Endothelial cell of umbilical vein (primary cell): ENCODE results near the gene MRTFA. TPM values are rescaled to one million over a fixed set of nuclear protein-coding genes. Genes with fewer than 3 reads are reported as not detected.

Source experiments
- BruUV-seq: library from RNA; stranded (reverse); fragments of 400-500 nt; replicated peaks from 2 replicates; lab custom pipeline; 2021; lab: Mats Ljungman, UMichigan
- CTCF ChIA-PET: fragments of 300-600, 350-600 bp; sonication (Branson Sonifier 250); formaldehyde crosslinking; loops from one replicate; lab custom pipeline; 2021; ENCODE audit warnings: antibody characterized with exemption, inconsistent platforms; lab: Charles Lee
- POLR2A ChIA-PET: fragments of 300-600, 350-600 bp; sonication (Branson Sonifier 250); formaldehyde crosslinking; loops from one replicate; lab custom pipeline; 2021; ENCODE audit warnings: antibody characterized with exemption, inconsistent platforms; lab: Charles Lee
- DNase-seq: peaks from one replicate; pipeline ENCODE4 v3.0.0-alpha.2; 2011; ENCODE audit warnings: low read depth, low spot score
- FAIRE-seq: peaks from 2 replicates; lab custom pipeline; 2011; peaks lifted over from hg19 to GRCh38; lab: Jason Lieb, UNC
- H2AFZ ChIP-seq: 2 replicates; pipeline ENCODE4 v1.6.0; 2012; ENCODE audit warnings: low read depth, low read length, control low read depth, inconsistent platforms
- H3K27ac ChIP-seq: 2 replicates; pipeline ENCODE4 v1.5.1; 2011; ENCODE audit warnings: low read depth, mild to moderate bottlenecking, control low read depth, low read length, moderate library complexity; ENCODE audit not compliant: insufficient read depth
- H3K27me3 ChIP-seq, 2 experiments: 2 replicates each; pipeline versions ENCODE4 v1.6.0 to v1.6.1; 2011; ENCODE audit warnings: low read length in 2 of 2, mixed read lengths in 1 of 2; ENCODE audit not compliant: control insufficient read depth in 2 of 2, insufficient read depth in 2 of 2
- H3K36me3 ChIP-seq, 2 experiments: 2 replicates in 1 of 2; 3 replicates in 1 of 2; pipeline ENCODE4 v1.5.1; 2011; ENCODE audit warnings: low read length in 2 of 2, mild to moderate bottlenecking in 1 of 2, moderate library complexity in 1 of 2; ENCODE audit not compliant: control insufficient read depth in 2 of 2, insufficient read depth in 2 of 2; ENCODE audit errors: extremely low read depth in 1 of 2
- H3K4me1 ChIP-seq: 3 replicates; pipeline ENCODE4 v1.5.1; 2011; ENCODE audit warnings: mild to moderate bottlenecking, low read length; ENCODE audit not compliant: control insufficient read depth, insufficient read depth; ENCODE audit errors: extremely low read depth
- H3K4me2 ChIP-seq: 2 replicates; pipeline ENCODE4 v1.6.1; 2011; ENCODE audit warnings: low read length, control low read depth, mixed read lengths; ENCODE audit not compliant: insufficient read depth
- H3K4me3 ChIP-seq, 3 experiments: fragments of 200-600 bp in 1 of 3; sonication (generic), shearing (Covaris generic) in 1 of 3; replicated peaks in 1 of 3; 2 replicates each; pipeline ENCODE4 v1.5.1; 2011 to 2016; ENCODE audit warnings: control low read depth in 3 of 3, low read length in 3 of 3, mild to moderate bottlenecking in 2 of 3, inconsistent platforms in 1 of 3, low read depth in 1 of 3, moderate library complexity in 1 of 3; ENCODE audit not compliant: insufficient read depth in 1 of 3
- H3K79me2 ChIP-seq: 2 replicates; pipeline ENCODE4 v1.6.0; 2012; ENCODE audit warnings: low read length, inconsistent platforms; ENCODE audit not compliant: control insufficient read depth, insufficient read depth
- H3K9ac ChIP-seq: replicated peaks from 2 replicates; pipeline ENCODE3; 2011; ENCODE audit warnings: low read length, control low read depth; ENCODE audit not compliant: insufficient read depth; ENCODE audit errors: extremely low read depth
- H3K9me1 ChIP-seq: replicated peaks from 3 replicates; pipeline ENCODE4 v1.6.0; 2011; ENCODE audit warnings: mild to moderate bottlenecking, low read length; ENCODE audit not compliant: control insufficient read depth, insufficient read depth; ENCODE audit errors: extremely low read depth
- H3K9me3 ChIP-seq: replicated peaks from 2 replicates; pipeline ENCODE4 v1.5.1; 2012; ENCODE audit warnings: low read length, inconsistent platforms; ENCODE audit not compliant: control insufficient read depth, insufficient read depth
- H4K20me1 ChIP-seq: replicated peaks from 2 replicates; pipeline ENCODE3; 2011; ENCODE audit warnings: mild to moderate bottlenecking, low read length; ENCODE audit not compliant: control insufficient read depth, insufficient read depth; ENCODE audit errors: extremely low read depth
- CTCF ChIP-seq, 2 donors: IDR thresholded peaks; 1 replicate in 1 of 2; 2 replicates in 1 of 2; pipeline ENCODE4 v1.5.1; 2011; ENCODE audit warnings: low read length in 2 of 2, mild to moderate bottlenecking in 2 of 2, moderate library complexity in 2 of 2, control low read depth in 1 of 2, inconsistent platforms in 1 of 2, low read depth in 1 of 2; ENCODE audit not compliant: insufficient read depth in 1 of 2; ENCODE audit errors: extremely low read depth in 1 of 2
- EZH2 ChIP-seq: IDR thresholded peaks from 2 replicates; pipeline ENCODE4 v1.6.1; 2012; ENCODE audit warnings: borderline replicate concordance, low read depth, mild to moderate bottlenecking, moderate library complexity, low read length, inconsistent platforms; ENCODE audit not compliant: severe bottlenecking
- FOS ChIP-seq: IDR thresholded peaks from 2 replicates; pipeline ENCODE4 v1.6.1; 2011; ENCODE audit warnings: mild to moderate bottlenecking, low read length, moderate library complexity, borderline replicate concordance; ENCODE audit not compliant: insufficient read depth
- GATA2 ChIP-seq: IDR thresholded peaks from 2 replicates; pipeline ENCODE4 v1.7.0; 2011; ENCODE audit warnings: low read depth, mild to moderate bottlenecking, moderate library complexity, mixed read lengths, low read length; ENCODE audit not compliant: insufficient read length, insufficient read depth
- JUN ChIP-seq: IDR thresholded peaks from 2 replicates; pipeline ENCODE4 v1.6.1; 2011; ENCODE audit warnings: borderline replicate concordance, low read depth; ENCODE audit not compliant: insufficient read length, insufficient read depth
- MAX ChIP-seq: IDR thresholded peaks from 2 replicates; pipeline ENCODE4 v1.6.1; 2011; ENCODE audit not compliant: insufficient read depth, insufficient read length
- MYC ChIP-seq: IDR thresholded peaks from one replicate; pipeline ENCODE4 v1.6.1; 2011; ENCODE audit warnings: mild to moderate bottlenecking, low read depth, low read length
- POLR2A ChIP-seq: IDR thresholded peaks from 2 replicates; pipeline ENCODE4 v1.6.1; 2012; ENCODE audit warnings: low read depth, mild to moderate bottlenecking, control low read depth, low read length
- POLR2AphosphoS5 ChIP-seq: IDR thresholded peaks from 2 replicates; pipeline ENCODE4 v1.6.1; 2012; ENCODE audit warnings: low read depth, mild to moderate bottlenecking, control low read depth, low read length, moderate library complexity; ENCODE audit not compliant: insufficient read depth
- dilution Hi-C: fragments of 300-500 bp; cut with MboI; formaldehyde crosslinking; loops from one replicate; pipeline ENCODE4 v1.15.0; 2019; ENCODE audit warnings: low sequenced_read_pairs; ENCODE audit not compliant: extremely low pct_ligation_motif_present
- intact Hi-C: fragments of 100-400 bp; cut with micrococcal nuclease; formaldehyde crosslinking; loops from one replicate; pipeline ENCODE4 v1.10.0; 2022
- polyA plus RNA-seq, 4 experiments: library from polyadenylated mRNA; depleted of rRNA in 3 of 4; stranded (reverse) in 3 of 4; unstranded in 1 of 4; fragments of >200 nt; gene quantifications; 2 replicates each; pipeline versions ENCODE4 v1.2.1 to v1.2.3, GENCODE V29; 2011 to 2012; ENCODE audit warnings: missing spikeins in 1 of 4
- total RNA-seq: library from RNA; stranded (reverse); gene quantifications from 2 replicates; pipeline ENCODE4 v1.2.3, GENCODE V29; 2021

MRTFA gene
- total and polyA plus RNA-seq, 2 donors (not counting 3 experiments of a cell fraction or from before 2014, with no cell fraction given), result 13.6 to 44.1 TPM

DNA sequence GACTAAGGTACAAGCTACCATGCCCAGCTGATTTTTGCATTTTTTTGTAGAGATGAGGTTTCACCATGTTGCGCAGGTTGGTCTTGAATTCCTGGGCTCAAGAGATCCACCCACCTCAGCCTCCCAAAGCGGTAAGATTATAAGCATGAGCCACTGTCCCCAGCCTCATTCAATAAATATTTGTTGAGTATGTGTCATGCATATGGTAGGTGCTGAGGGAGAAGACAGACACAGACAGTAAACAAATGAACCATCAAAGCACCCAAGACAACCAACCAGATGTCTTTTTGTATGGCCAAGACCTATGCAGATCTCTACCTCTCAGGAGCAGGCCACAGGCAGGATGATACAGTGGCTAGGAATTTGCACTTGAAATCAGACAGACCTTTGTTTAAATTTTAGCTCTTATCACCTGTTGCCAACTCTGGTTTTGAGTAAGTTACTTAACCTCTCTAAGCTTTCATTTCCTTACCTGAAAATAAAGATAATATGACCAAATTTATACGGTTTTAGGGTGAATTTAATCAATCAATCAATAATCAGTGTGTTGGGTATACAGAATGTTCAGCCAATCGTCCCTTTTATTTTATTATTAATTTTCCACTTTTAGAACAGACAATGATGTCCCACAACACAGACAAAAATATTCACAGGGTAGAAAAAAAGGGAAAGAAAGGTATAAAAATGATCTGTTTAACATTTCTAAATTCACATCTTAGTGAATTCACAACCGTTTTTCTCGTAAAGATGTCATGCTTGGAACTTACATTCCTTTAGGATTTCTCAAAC, 137.9 kb downstream of the MRTFA start:
- Histone ChIP-seq H3K9me1 (no peaks in the 10 kb centered on the region), H4K20me1 (no peaks in the 10 kb centered on the region), H3K27me3 (no peaks in the 10 kb centered on the region), H3K4me2 (peak overlapping the region; percentile 82), H3K4me1 (peaks cover 21% of the 10 kb centered on the region), H3K9me3 (no peaks in the 10 kb centered on the region), H3K4me3 (peak overlapping the region in 2 of 3 experiments; percentile 27 to 36), H3K79me2 (peaks cover 5% of the 10 kb centered on the region), H3K27ac (peak overlapping the region; percentile 90), H2AFZ (no peak overlapping the region), H3K9ac (peak overlapping the region; percentile 69), H3K36me3 (no peaks in the 10 kb centered on the region)
- ChIA-PET POLR2A (no interaction called here), CTCF (interaction anchor here (0.6 to 2.1 kb wide), 5 partner anchors 10 to 125 kb away, joined by 3 to 8 read pairs (median 3); no protein-coding TSS in a partner anchor)
- DNase-seq, result peak; percentile 51
- TF ChIP-seq JUN (no peak), FOS (peak; percentile 32)
- peak; percentile 18 for FAIRE-seq
- intact Hi-C loops (no loop called here), dilution Hi-C loops (no loop called here)
- TSS peak; percentile 75 for BruUV-seq

DNA sequence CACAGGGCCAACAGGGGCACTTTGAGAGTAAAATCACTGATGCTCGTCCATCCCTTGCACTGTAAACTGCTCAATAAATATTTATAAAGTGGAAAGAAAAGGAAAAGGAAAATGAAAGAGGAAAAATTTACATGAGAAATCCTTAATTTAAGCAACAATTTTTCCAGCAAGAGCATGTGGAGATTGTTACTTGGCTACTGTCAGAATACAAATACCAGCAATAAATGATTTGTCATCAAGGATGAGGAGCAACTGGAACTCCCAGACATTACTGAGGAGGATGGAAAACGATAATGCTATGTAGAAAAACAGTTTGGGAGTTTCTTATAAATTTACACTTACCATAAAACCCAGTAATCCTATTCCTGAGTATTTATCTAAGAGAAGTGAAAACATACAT, 143.1 kb downstream of the MRTFA start:
- Histone ChIP-seq H3K9me3 (no peaks in the 10 kb centered on the region), H3K27ac (no peak overlapping the region), H3K4me1 (peaks cover 5% of the 10 kb centered on the region), H3K9me1 (no peaks in the 10 kb centered on the region), H3K4me2 (no peak overlapping the region), H3K4me3 (no peak overlapping the region), H2AFZ (no peak overlapping the region), H3K27me3 (no peaks in the 10 kb centered on the region), H3K79me2 (peaks cover 5% of the 10 kb centered on the region), H3K36me3 (no peaks in the 10 kb centered on the region), H3K9ac (no peak overlapping the region), H4K20me1 (no peaks in the 10 kb centered on the region)
- no peak for FAIRE-seq
- dilution Hi-C loops (no loop called here), intact Hi-C loops (no loop called here)
- BruUV-seq, result no TSS peak
- DNase-seq, result no peak
- ChIA-PET CTCF (interaction anchor here (1.2 kb wide), 1 partner anchor 19 kb away, joined by 3 read pairs; no protein-coding TSS in a partner anchor), POLR2A (no interaction called here)
- TF ChIP-seq POLR2A, result no peak
- TF ChIP-seq CTCF (IDR thresholded peaks at IDR 0.05; ENCODE audit: extremely low read depth in 1 of 2, insufficient read depth in 1 of 2, low read depth in 1 of 2, low read length in 2 of 2), result no peak
- TF ChIP-seq EZH2, result no peak
- no peak for TF ChIP-seq JUN
- no peak for TF ChIP-seq GATA2
- no peak for TF ChIP-seq MAX
- no peak for TF ChIP-seq POLR2AphosphoS5
- no peak for TF ChIP-seq FOS
- no peak for TF ChIP-seq MYC
